ENCODE results near the gene DNMT3A. TPM values are rescaled to one million over a fixed set of nuclear protein-coding genes. Genes with fewer than 3 reads are reported as not detected.
"Not testable (repeated sequence)": the region's sequence is repeated elsewhere in the genome, so short reads cannot be mapped to it uniquely, and the experiment has no call there.

DNMT3A gene
- total RNA-seq, 2 donors from 2014 or later: 55.2 to 64.6 TPM

GRCh38 chr2:25221579-25221978 lies 120.1 kb downstream of the DNMT3A start:
- H3K27me3 Mint-ChIP-seq: no peaks in the 10 kb centered on the region
- ATAC-seq (replicated peaks): no peak
- H3K36me3 Mint-ChIP-seq (ENCODE audit: low read depth): no peaks in the 10 kb centered on the region
- no peaks in the 10 kb centered on the region for H3K9me3 Mint-ChIP-seq
- peaks cover 4% of the 10 kb centered on the region for H3K4me1 Mint-ChIP-seq
- H3K4me3 Mint-ChIP-seq: no peak overlapping the region
- H3K27ac Mint-ChIP-seq: no peak overlapping the region

GRCh38 chr2:25220313-25220712 lies 121.4 kb downstream of the DNMT3A start:
- ATAC-seq (replicated peaks): no peak
- no peaks in the 10 kb centered on the region for H3K27me3 Mint-ChIP-seq
- H3K36me3 Mint-ChIP-seq (ENCODE audit: low read depth): no peaks in the 10 kb centered on the region
- H3K4me3 Mint-ChIP-seq: no peak overlapping the region
- no peaks in the 10 kb centered on the region for H3K9me3 Mint-ChIP-seq
- H3K27ac Mint-ChIP-seq: no peak overlapping the region
- peaks cover 4% of the 10 kb centered on the region for H3K4me1 Mint-ChIP-seq

- Mint-ChIP-seq H3K36me3 (ENCODE audit: low read depth) (no peaks in the 10 kb centered on the region), H3K4me3 (no peak overlapping the region), H3K27me3 (no peaks in the 10 kb centered on the region), H3K27ac (no peak overlapping the region), H3K9me3 (no peaks in the 10 kb centered on the region), H3K4me1 (peaks cover 4% of the 10 kb centered on the region)
- no peak for ATAC-seq (replicated peaks)
Measured at GRCh38 chr2:25219621-25220020, 122.1 kb downstream of the DNMT3A start.

GRCh38 chr2:25218100-25218499 lies 123.6 kb downstream of the DNMT3A start:
- ATAC-seq (replicated peaks): no peak
- Mint-ChIP-seq H3K9me3 (no peaks in the 10 kb centered on the region), H3K27me3 (no peaks in the 10 kb centered on the region), H3K4me3 (peak overlapping the region; percentile 37), H3K27ac (no peak overlapping the region), H3K4me1 (peaks cover 4% of the 10 kb centered on the region), H3K36me3 (ENCODE audit: low read depth) (no peaks in the 10 kb centered on the region)

GRCh38 chr2:25215948-25216679 lies 125.6 kb downstream of the DNMT3A start:
- peak overlapping the region; percentile 43 for H3K27ac Mint-ChIP-seq
- ATAC-seq (replicated peaks): peak; percentile 92
- no peaks in the 10 kb centered on the region for H3K36me3 Mint-ChIP-seq (ENCODE audit: low read depth)
- no peaks in the 10 kb centered on the region for H3K4me1 Mint-ChIP-seq
- no peaks in the 10 kb centered on the region for H3K9me3 Mint-ChIP-seq
- peak overlapping the region; percentile 69 for H3K4me3 Mint-ChIP-seq
- H3K27me3 Mint-ChIP-seq: no peaks in the 10 kb centered on the region

GRCh38 chr2:25215232-25215631 lies 126.5 kb downstream of the DNMT3A start:
- Mint-ChIP-seq H3K36me3 (ENCODE audit: low read depth) (no peaks in the 10 kb centered on the region), H3K4me3 (peak overlapping the region; percentile 69), H3K4me1 (no peaks in the 10 kb centered on the region), H3K27ac (peak overlapping the region; percentile 43), H3K9me3 (no peaks in the 10 kb centered on the region), H3K27me3 (no peaks in the 10 kb centered on the region)
- ATAC-seq (replicated peaks): no peak

GRCh38 chr2:25213229-25213628 lies 128.5 kb downstream of the DNMT3A start:
- peaks cover 10% of the 10 kb centered on the region for H3K4me1 Mint-ChIP-seq
- H3K27me3 Mint-ChIP-seq: no peaks in the 10 kb centered on the region
- no peak overlapping the region for H3K4me3 Mint-ChIP-seq
- no peaks in the 10 kb centered on the region for H3K9me3 Mint-ChIP-seq
- no peaks in the 10 kb centered on the region for H3K36me3 Mint-ChIP-seq (ENCODE audit: low read depth)
- no peak overlapping the region for H3K27ac Mint-ChIP-seq
- ATAC-seq (replicated peaks): no peak

- not testable (repeated sequence) for ATAC-seq (replicated peaks); H3K9me3 Mint-ChIP-seq; H3K4me1 Mint-ChIP-seq; H3K27me3 Mint-ChIP-seq; H3K27ac Mint-ChIP-seq; H3K36me3 Mint-ChIP-seq (ENCODE audit: low read depth)
- H3K4me3 Mint-ChIP-seq: peak overlapping the region; percentile 34
Measured at GRCh38 chr2:25210923-25211322, 130.8 kb downstream of the DNMT3A start.

GRCh38 chr2:25207078-25207545 lies 134.6 kb downstream of the DNMT3A start:
- ATAC-seq (replicated peaks): no peak
- Mint-ChIP-seq H3K27ac (no peak overlapping the region), H3K27me3 (no peaks in the 10 kb centered on the region), H3K36me3 (ENCODE audit: low read depth) (no peaks in the 10 kb centered on the region), H3K4me1 (peaks cover 14% of the 10 kb centered on the region), H3K9me3 (no peaks in the 10 kb centered on the region), H3K4me3 (no peak overlapping the region)

- no peaks in the 10 kb centered on the region for H3K27me3 Mint-ChIP-seq
- no peak overlapping the region for H3K27ac Mint-ChIP-seq
- H3K4me3 Mint-ChIP-seq: no peak overlapping the region
- peaks cover 7% of the 10 kb centered on the region for H3K4me1 Mint-ChIP-seq
- no peaks in the 10 kb centered on the region for H3K36me3 Mint-ChIP-seq (ENCODE audit: low read depth)
- no peaks in the 10 kb centered on the region for H3K9me3 Mint-ChIP-seq
- ATAC-seq (replicated peaks): peak; percentile 31
Measured at GRCh38 chr2:25204190-25204838, 137.4 kb downstream of the DNMT3A start.

- Mint-ChIP-seq H3K36me3 (ENCODE audit: low read depth) (no peaks in the 10 kb centered on the region), H3K27me3 (no peaks in the 10 kb centered on the region), H3K9me3 (no peaks in the 10 kb centered on the region), H3K27ac (no peak overlapping the region), H3K4me1 (peaks cover 6% of the 10 kb centered on the region), H3K4me3 (no peak overlapping the region)
- ATAC-seq (replicated peaks): peak; percentile 35
Measured at GRCh38 chr2:25202275-25202674, 139.4 kb downstream of the DNMT3A start.

- ATAC-seq (replicated peaks): no peak
- Mint-ChIP-seq H3K27me3 (no peaks in the 10 kb centered on the region), H3K4me1 (peaks cover 6% of the 10 kb centered on the region), H3K36me3 (ENCODE audit: low read depth) (no peaks in the 10 kb centered on the region), H3K9me3 (no peaks in the 10 kb centered on the region), H3K4me3 (no peak overlapping the region), H3K27ac (no peak overlapping the region)
Measured at GRCh38 chr2:25201794-25202193, 139.9 kb downstream of the DNMT3A start.

- ATAC-seq (replicated peaks): no peak
- H3K4me3 Mint-ChIP-seq: no peak overlapping the region
- no peak overlapping the region for H3K27ac Mint-ChIP-seq
- H3K36me3 Mint-ChIP-seq (ENCODE audit: low read depth): no peaks in the 10 kb centered on the region
- no peaks in the 10 kb centered on the region for H3K27me3 Mint-ChIP-seq
- H3K9me3 Mint-ChIP-seq: no peaks in the 10 kb centered on the region
- H3K4me1 Mint-ChIP-seq: peaks cover 6% of the 10 kb centered on the region
Measured at GRCh38 chr2:25201265-25201664, 140.5 kb downstream of the DNMT3A start.

- Mint-ChIP-seq H3K9me3 (no peaks in the 10 kb centered on the region), H3K27ac (no peak overlapping the region), H3K4me3 (no peak overlapping the region), H3K4me1 (peaks cover 6% of the 10 kb centered on the region), H3K36me3 (ENCODE audit: low read depth) (no peaks in the 10 kb centered on the region), H3K27me3 (no peaks in the 10 kb centered on the region)
- ATAC-seq (replicated peaks): no peak
Measured at GRCh38 chr2:25198576-25198975, 143.1 kb downstream of the DNMT3A start.

- Mint-ChIP-seq H3K27ac (no peak overlapping the region), H3K4me3 (no peak overlapping the region)
- ATAC-seq (replicated peaks): no peak
Measured at GRCh38 chr2:25198209-25198525, 143.6 kb downstream of the DNMT3A start.

More at GRCh38 chr2:25198209-25198525, 143.6 kb downstream of the DNMT3A start:
- peaks cover 6% of the 10 kb centered on the region for H3K4me1 Mint-ChIP-seq
- no peaks in the 10 kb centered on the region for H3K36me3 Mint-ChIP-seq (ENCODE audit: low read depth)
- no peaks in the 10 kb centered on the region for H3K27me3 Mint-ChIP-seq
- H3K9me3 Mint-ChIP-seq: no peaks in the 10 kb centered on the region
